ENCODE data around the gene CRACR2A.

- no peak for TF ChIP-seq CTCF (conservative IDR thresholded peaks at IDR 0.05; ENCODE audit: low read length)
- no peak for TF ChIP-seq EZH2phosphoT487 (IDR thresholded peaks at IDR 0.05; ENCODE audit: borderline replicate concordance, low read depth, low read length)
These were observed 28.7 kb downstream of the CRACR2A start for GRCh38 chr12:3723916-3724805.
